ENCODE results near the gene ERCC1.

DNA sequence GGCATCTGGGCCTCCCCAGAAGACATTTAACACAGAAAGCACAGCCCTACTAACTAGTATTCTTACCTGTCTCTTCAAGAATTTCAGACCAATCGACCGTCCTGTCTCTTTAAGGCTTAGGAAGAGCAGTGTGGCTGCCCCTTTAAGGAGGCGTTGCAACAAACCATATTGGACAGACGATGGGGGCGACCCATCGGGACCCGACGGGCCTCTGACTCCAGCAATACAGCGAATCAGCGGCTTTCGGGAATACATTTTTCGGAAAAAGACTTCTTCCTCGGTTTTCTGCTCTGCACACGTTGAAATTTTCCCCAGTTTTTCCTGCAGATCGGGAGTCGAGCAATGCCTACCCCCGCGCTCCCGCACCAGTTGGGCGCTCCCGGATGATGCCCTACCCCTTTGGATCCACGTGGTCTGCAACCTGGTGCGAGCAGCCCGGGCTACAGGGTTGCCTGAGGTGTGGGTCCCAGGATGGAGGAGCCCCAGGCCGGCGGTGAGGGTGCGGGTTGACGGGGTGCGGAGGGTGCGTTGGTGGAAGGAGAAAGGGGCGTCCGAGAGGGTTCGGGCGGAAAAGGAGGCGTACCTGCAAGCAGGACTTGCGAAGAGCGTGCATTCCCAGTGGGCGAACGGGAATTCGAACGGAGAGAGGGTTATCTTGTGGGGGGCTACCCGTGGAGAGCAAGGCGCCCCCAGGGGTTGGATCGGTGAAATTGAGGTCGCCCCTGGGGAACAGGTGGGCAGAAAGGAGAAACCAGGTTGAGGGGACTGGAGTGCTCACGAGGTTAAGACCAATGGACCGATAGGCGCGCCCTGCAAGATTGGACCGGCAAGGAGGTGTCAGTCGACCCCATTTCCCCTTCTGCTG is 17.3 kb downstream of the ERCC1 start, which contains the start of gene POLR1G:
- TF ChIP-seq, protein P1, sequence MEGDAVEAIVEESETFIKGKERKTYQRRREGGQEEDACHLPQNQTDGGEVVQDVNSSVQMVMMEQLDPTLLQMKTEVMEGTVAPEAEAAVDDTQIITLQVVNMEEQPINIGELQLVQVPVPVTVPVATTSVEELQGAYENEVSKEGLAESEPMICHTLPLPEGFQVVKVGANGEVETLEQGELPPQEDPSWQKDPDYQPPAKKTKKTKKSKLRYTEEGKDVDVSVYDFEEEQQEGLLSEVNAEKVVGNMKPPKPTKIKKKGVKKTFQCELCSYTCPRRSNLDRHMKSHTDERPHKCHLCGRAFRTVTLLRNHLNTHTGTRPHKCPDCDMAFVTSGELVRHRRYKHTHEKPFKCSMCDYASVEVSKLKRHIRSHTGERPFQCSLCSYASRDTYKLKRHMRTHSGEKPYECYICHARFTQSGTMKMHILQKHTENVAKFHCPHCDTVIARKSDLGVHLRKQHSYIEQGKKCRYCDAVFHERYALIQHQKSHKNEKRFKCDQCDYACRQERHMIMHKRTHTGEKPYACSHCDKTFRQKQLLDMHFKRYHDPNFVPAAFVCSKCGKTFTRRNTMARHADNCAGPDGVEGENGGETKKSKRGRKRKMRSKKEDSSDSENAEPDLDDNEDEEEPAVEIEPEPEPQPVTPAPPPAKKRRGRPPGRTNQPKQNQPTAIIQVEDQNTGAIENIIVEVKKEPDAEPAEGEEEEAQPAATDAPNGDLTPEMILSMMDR (IDR thresholded peaks at IDR 0.05; ENCODE audit: insufficient read depth, low read length, poor library complexity, severe bottlenecking) = no peak
- TF ChIP-seq EZH2phosphoT487 (conservative IDR thresholded peaks at IDR 0.05; ENCODE audit: low read length) = no peak
